Putamen (tissue), 1 donor: ENCODE results near the gene BRSK2.
"Not testable (repeated sequence)": the region's sequence is repeated elsewhere in the genome, so short reads cannot be mapped to it uniquely, and the experiment has no call there.

ENCODE experiments used
- DNase-seq: peaks from one replicate; pipeline ENCODE4 v3.0.0-alpha.2; 2016; ENCODE audit warnings: low spot score

Gene BRSK2

GRCh38 chr11:1354125-1354938 lies 35.4 kb upstream of the BRSK2 start:
- DNase-seq: no peak

GRCh38 chr11:1356007-1356435 lies 33.7 kb upstream of the BRSK2 start:
- DNase-seq: no peak

- DNase-seq: no peak
These were observed 33.2 kb upstream of the BRSK2 start for GRCh38 chr11:1356478-1356960.

GRCh38 chr11:1358286-1358685 lies 31.4 kb upstream of the BRSK2 start:
- no peak for DNase-seq

- not testable (repeated sequence) for DNase-seq
These were observed 30.8 kb upstream of the BRSK2 start for GRCh38 chr11:1358931-1359330.

- no peak for DNase-seq
These were observed 30.2 kb upstream of the BRSK2 start for GRCh38 chr11:1359556-1359955.

- DNase-seq: no peak
These were observed 29.4 kb upstream of the BRSK2 start for GRCh38 chr11:1360181-1360834.

- no peak for DNase-seq
These were observed 28.8 kb upstream of the BRSK2 start for GRCh38 chr11:1360835-1361357.

GRCh38 chr11:1361882-1362281 lies 27.9 kb upstream of the BRSK2 start:
- no peak for DNase-seq

- no peak for DNase-seq
These were observed 22.0 kb upstream of the BRSK2 start for GRCh38 chr11:1367721-1368120.

- no peak for DNase-seq
These were observed 21.5 kb upstream of the BRSK2 start for GRCh38 chr11:1368216-1368615.

GRCh38 chr11:1368966-1369365 lies 20.8 kb upstream of the BRSK2 start:
- no peak for DNase-seq

GRCh38 chr11:1369371-1370005 lies 20.2 kb upstream of the BRSK2 start:
- no peak for DNase-seq

- no peak for DNase-seq
These were observed 19.3 kb upstream of the BRSK2 start for GRCh38 chr11:1370186-1371025.

GRCh38 chr11:1371026-1371325 lies 18.8 kb upstream of the BRSK2 start:
- no peak for DNase-seq

GRCh38 chr11:1371377-1371776 lies 18.4 kb upstream of the BRSK2 start:
- no peak for DNase-seq

GRCh38 chr11:1371836-1372465 lies 17.8 kb upstream of the BRSK2 start:
- DNase-seq: no peak

- no peak for DNase-seq
These were observed 17.1 kb upstream of the BRSK2 start for GRCh38 chr11:1372660-1373059.

GRCh38 chr11:1373536-1374214 lies 16.1 kb upstream of the BRSK2 start:
- DNase-seq: no peak

GRCh38 chr11:1375161-1375954 lies 14.4 kb upstream of the BRSK2 start:
- no peak for DNase-seq
